ENCODE results near the gene SCYGR5. TPM values are rescaled to one million over a fixed set of nuclear protein-coding genes. Genes with fewer than 3 reads are reported as not detected.
"Not testable (repeated sequence)": the region's sequence is repeated elsewhere in the genome, so short reads cannot be mapped to it uniquely, and the experiment has no call there.

The SCYGR5 gene
- total RNA-seq, 1 donor from 2014 or later: not detected

- intact Hi-C loops (cut with DNase I): no loop called here
- ATAC-seq (ENCODE audit: poor library complexity): no peak
- no peak for DNase-seq
Measured at GRCh38 chr2:227665189-227665940, 1.2 kb upstream of the SCYGR5 start.

DNA sequence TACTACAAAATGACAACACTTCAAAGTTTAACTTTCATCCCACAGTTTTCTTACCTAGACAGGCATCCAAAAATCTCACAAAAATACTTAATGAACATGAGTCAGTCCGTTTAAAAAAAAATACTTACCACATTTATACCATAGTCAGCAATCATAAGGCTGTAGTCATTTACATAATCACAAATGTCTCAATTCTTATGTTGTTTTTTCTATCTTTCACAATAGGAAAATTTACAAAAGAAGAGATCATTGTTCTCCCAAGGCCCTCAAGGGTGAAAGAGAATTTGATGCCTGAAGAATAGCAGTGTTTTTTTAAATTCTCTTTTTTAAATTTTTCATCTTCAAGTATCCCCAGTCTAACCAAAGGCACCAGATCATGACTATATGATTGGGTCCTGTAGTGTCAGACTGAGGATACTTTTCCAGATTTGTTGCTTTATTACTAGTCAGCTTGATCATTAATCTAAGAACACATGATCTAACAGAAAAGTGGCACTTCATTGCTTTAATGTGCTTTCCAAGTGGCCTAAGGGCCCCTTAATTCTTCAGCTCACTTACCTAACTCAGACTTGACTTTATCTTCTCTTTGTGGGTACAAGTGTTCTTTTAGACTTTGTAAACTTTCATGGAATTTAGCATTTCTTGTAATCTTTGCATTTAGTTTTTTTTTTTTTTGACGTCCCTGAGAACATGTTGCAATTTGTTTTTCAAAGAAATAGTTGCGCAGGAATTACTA, 4.7 kb downstream of the SCYGR5 start:
- ATAC-seq (ENCODE audit: poor library complexity): no peak
- intact Hi-C loops (cut with DNase I): no loop called here
- DNase-seq: no peak

DNA sequence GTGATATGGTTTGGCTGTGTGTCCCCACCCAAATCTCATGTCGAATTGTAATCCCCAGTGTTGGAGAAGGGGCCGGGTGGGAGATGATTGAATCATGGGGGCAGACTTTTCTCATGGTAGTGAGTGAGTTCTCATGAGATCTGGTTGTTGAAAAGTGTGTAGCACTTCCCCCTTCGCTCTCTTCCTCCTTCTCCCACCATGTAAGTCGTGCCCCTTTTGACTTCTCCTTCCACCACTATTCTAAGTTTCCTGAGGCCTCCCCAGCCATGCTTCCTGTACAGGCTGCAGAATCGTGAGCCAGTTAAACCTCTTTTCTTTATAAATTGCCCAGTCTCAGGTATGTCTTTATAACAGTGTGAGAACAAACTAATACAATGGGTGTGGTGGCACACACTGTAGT, 7.0 kb downstream of the SCYGR5 start:
- ATAC-seq (ENCODE audit: poor library complexity); intact Hi-C loops (cut with DNase I); DNase-seq: not testable (repeated sequence)

GRCh38 chr2:227674485-227674884, 7.9 kb downstream of the SCYGR5 start:
- intact Hi-C loops (cut with DNase I): no loop called here
- DNase-seq (no peak), ATAC-seq (ENCODE audit: poor library complexity) (no peak)

DNA sequence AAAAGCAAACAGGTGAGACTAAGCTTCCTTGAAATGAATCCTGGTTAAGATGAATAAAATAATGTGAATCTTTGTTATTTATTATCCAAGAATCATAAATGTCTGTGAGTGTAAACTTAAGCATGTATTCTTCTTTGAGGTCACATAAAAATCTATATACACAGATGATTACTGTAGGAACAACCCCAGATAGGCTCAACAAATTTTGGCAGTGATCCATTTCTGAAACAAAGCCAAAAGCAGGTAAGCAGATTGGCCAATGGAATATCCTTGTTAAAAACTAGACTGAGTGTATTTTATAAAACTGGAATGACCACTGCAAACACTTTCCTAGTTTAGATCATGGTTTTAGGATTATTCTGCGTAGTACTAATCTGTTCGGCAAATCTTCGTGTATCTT, 11.3 kb downstream of the SCYGR5 start:
- DNase-seq (no peak), ATAC-seq (ENCODE audit: poor library complexity) (no peak)
- intact Hi-C loops (cut with DNase I): no loop called here

DNA sequence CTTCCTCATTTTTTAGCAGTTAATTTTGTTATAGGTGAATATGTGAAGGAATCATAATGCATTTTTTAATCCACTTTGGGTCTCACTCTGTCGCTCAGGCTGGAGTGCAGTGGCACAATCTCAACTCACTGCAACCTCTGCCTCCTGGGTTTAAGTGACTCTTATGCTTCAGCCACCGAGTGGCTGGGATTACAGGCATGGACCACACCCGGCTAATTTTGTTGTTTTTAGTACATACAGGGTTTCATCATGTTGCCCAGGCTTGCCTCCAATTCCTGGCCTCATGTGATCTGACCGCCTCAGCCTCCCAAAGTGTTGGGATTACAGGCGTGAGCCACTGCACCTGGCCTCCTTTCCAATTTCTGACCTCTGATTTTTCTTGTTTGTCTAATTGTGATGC, 17.7 kb downstream of the SCYGR5 start:
- no peak for ATAC-seq (ENCODE audit: poor library complexity)
- intact Hi-C loops (cut with DNase I): no loop called here
- DNase-seq: no peak

DNA sequence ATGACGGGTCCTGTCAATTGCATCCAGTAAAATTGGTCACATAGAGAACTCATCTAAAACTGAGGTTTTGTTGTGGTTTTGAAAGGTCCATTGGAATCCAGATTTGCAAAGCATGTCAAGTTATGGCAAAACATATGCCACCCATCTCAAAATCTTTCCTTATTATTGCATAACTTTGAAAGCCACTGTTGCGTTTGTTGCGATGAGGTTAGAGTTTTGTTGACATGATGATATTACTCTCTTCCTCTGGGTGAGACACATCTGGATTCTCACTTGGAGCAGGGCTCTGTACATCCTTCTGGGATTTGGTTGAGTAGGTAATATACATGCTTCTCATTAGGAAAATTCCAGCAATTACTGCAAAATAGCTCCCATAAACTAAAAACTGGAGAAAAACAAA, 20.6 kb downstream of the SCYGR5 start:
- ATAC-seq (ENCODE audit: poor library complexity) (peak; percentile 58), DNase-seq (no peak)
- intact Hi-C loops (cut with DNase I): no loop called here

DNA sequence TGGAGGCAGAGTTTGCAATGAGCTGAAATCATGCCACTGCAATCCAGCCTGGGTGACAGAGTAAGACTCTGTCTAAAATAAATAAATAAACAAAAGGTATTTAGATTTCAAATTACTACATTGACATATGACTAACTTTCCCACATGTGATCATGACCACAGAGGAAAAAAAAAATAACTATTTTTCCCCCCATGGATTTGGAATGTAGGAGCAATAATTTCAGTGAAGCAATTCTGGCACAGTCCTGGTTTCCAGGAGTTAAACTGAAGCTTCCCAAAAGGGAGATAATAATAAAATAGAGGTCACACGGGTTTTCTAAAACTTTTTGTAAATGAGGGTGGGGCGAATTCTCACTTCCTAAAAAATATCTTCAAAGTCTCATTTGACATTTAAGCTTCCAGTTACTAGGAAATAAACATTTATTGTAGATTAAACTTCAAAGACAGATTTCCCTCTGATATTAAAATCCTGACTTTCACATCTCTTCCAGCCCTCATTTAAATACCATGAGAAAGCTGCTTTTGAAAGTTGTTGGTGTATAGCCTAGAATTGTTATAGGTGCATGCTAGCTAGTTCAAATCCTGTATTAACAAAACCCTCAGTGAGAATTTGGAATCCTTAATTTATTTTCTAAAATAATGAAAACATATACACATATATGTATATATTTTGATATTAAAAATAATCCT, 30.5 kb downstream of the SCYGR5 start:
- no peak for DNase-seq
- no peak for ATAC-seq (ENCODE audit: poor library complexity)
- intact Hi-C loops (cut with DNase I): no loop called here

DNA sequence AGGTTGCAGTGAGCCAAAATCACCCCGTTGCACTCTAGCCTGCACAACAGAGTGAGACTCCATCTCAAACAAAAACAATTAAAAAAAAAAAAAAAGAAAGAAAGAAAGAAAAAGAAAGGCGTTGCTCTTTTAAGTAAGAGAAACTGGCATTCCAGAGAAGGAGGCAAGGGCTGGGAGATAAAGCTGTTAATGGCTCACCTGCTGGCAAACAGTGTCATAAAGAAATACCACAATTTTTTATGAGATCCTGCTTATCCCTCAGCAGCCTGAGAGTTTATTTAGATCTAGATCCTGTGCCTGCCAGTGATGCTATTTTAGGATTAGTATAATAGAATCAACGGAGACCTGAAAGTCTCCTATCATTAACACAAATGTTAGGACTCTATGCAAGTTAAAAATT, 35.0 kb downstream of the SCYGR5 start:
- ATAC-seq (ENCODE audit: poor library complexity): no peak
- intact Hi-C loops (cut with DNase I): no loop called here
- no peak for DNase-seq

DNA sequence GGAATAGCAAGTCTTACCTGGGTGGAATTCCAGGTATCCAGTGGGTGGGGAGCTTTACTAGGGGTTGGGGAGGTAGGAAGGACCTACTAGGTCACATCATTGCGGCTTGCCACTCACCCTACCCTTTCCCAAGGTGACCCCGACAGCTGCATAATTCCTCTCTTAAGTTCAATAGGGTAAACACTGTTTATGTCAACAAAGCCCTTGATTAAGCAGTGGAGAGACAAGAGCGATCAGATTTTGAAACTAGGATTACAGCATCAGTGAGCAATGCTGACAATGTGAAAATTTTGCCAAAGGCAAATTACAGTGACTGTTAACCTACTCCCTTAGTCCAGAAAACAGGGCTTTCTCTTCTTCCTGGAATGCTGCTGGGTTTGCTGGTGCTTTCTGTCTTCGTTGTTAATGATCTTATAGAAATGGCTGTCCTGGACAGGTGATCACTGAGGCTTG, 36.7 kb downstream of the SCYGR5 start:
- DNase-seq (no peak), ATAC-seq (ENCODE audit: poor library complexity) (no peak)
- intact Hi-C loops (cut with DNase I): no loop called here

- intact Hi-C loops (cut with DNase I): no loop called here
- DNase-seq (no peak), ATAC-seq (ENCODE audit: poor library complexity) (no peak)
Measured at GRCh38 chr2:227703961-227704360, 37.4 kb downstream of the SCYGR5 start.

GRCh38 chr2:227706859-227707258, 40.3 kb downstream of the SCYGR5 start:
- DNase-seq (no peak), ATAC-seq (ENCODE audit: poor library complexity) (no peak)
- intact Hi-C loops (cut with DNase I): no loop called here

GRCh38 chr2:227707390-227707789, 40.8 kb downstream of the SCYGR5 start:
- ATAC-seq (ENCODE audit: poor library complexity) (no peak), DNase-seq (no peak)
- intact Hi-C loops (cut with DNase I): no loop called here

GRCh38 chr2:227710986-227711385, 44.4 kb downstream of the SCYGR5 start:
- no peak for DNase-seq
- no peak for ATAC-seq (ENCODE audit: poor library complexity)
- intact Hi-C loops (cut with DNase I): no loop called here

- ATAC-seq (ENCODE audit: poor library complexity) (no peak), DNase-seq (no peak)
- intact Hi-C loops (cut with DNase I): no loop called here
Measured at GRCh38 chr2:227713291-227713690, 46.7 kb downstream of the SCYGR5 start.

GRCh38 chr2:227716501-227716900, 49.9 kb downstream of the SCYGR5 start:
- no peak for DNase-seq
- intact Hi-C loops (cut with DNase I): no loop called here
- no peak for ATAC-seq (ENCODE audit: poor library complexity)

Data from Right ventricle myocardium superior (tissue), 1 donor.